Transverse colon (tissue), 4 donors: Measurements from ENCODE around the gene SPRY2. TPM values are rescaled to one million over a fixed set of nuclear protein-coding genes. Genes with fewer than 3 reads are reported as not detected.

ENCODE experiments used
- DNase-seq: peaks from one replicate; pipeline ENCODE4 v3.0.0-alpha.2; 2019
- H3K27ac ChIP-seq, 4 donors: fragments of 200-600 bp; sonication (generic); 2 replicates each; pipeline ENCODE4 v1.5.1; 2016 to 2018; ENCODE audit warnings: inconsistent platforms in 4 of 4
- H3K27me3 ChIP-seq: fragments of 200-600 bp; sonication (generic); 2 replicates; pipeline ENCODE4 v1.5.1; 2017; ENCODE audit warnings: inconsistent platforms
- H3K36me3 ChIP-seq, 4 donors: fragments of 200-600 bp; sonication (generic); 2 replicates each; pipeline ENCODE4 v1.5.1; 2017 to 2019; ENCODE audit warnings: inconsistent platforms in 4 of 4
- H3K4me1 ChIP-seq, 4 donors: fragments of 200-600 bp; sonication (generic); 2 replicates each; pipeline ENCODE4 v1.5.1; 2017 to 2020; ENCODE audit warnings: inconsistent platforms in 4 of 4
- H3K4me3 ChIP-seq, 4 donors: fragments of 200-600 bp; sonication (generic); 1 replicate in 1 of 4; 2 replicates in 3 of 4; pipeline versions ENCODE4 v1.5.1 to v1.6.1; 2017 to 2019; ENCODE audit warnings: inconsistent platforms in 4 of 4
- H3K9me3 ChIP-seq, 2 donors: fragments of 200-600 bp; sonication (generic); 2 replicates each; pipeline ENCODE4 v1.5.1; 2017 to 2019; ENCODE audit warnings: inconsistent platforms in 2 of 2
- EP300 ChIP-seq: sonication (generic); formaldehyde crosslinking; IDR thresholded peaks from one replicate; pipeline ENCODE4 v1.6.1; 2017; ENCODE audit warnings: antibody characterized with exemption, low read depth
- POLR2A ChIP-seq: fragments of 450-650 bp; IDR thresholded peaks from one replicate; pipeline ENCODE4 v1.6.1; 2016; ENCODE audit warnings: antibody characterized with exemption, mild to moderate bottlenecking, moderate library complexity
- POLR2AphosphoS5 ChIP-seq, 3 donors: sonication (generic); formaldehyde crosslinking; IDR thresholded peaks; one replicate each; pipeline ENCODE4 v1.6.1; 2016; ENCODE audit warnings: antibody characterized with exemption in 3 of 3
- WGBS, 2 donors: methylation state at CpG; one replicate each; pipeline ENCODE4 v1.1.5; 2018; ENCODE audit warnings: low coverage in 1 of 2; 5-methylcytosine and 5-hydroxymethylcytosine counted together
- in situ Hi-C, 4 donors: fragments of 200-750 bp; cut with MboI; loops; one replicate each; pipeline versions ENCODE4 v1.15.0 to v1.15.1; 2017; ENCODE audit warnings: low sequenced_read_pairs in 3 of 4, low pct_ligation_motif_present in 1 of 4, low pct_unique_long_range_greater_than_20kb in 1 of 4
- intact Hi-C: fragments of 100-400 bp; cut with DNase I; formaldehyde crosslinking; loops from one replicate; pipeline ENCODE4 v1.15.1; 2023; ENCODE audit warnings: low total_unique reads
- total RNA-seq, 4 donors: library from RNA; depleted of rRNA; stranded (reverse); fragments of >200 nt; gene quantifications; one replicate each; pipeline ENCODE4 v1.1.0, GENCODE V29; 2016
- TF ChIP-seq, protein P1 (sequence below), 5 experiments: fragments of 200-600 bp in 3 of 5; fragments of 450-650 bp in 2 of 5; sonication (generic) in 3 of 5; IDR thresholded peaks; 1 replicate in 2 of 5; 2 replicates in 3 of 5; pipeline ENCODE4 v1.5.1; 2016 to 2017; ENCODE audit warnings: antibody characterized with exemption in 5 of 5, inconsistent platforms in 3 of 5, mild to moderate bottlenecking in 2 of 5, moderate library complexity in 1 of 5

SPRY2 gene
- total RNA-seq, 4 donors from 2014 or later, result 21.1 to 52.1 (median 36.6) TPM

DNA sequence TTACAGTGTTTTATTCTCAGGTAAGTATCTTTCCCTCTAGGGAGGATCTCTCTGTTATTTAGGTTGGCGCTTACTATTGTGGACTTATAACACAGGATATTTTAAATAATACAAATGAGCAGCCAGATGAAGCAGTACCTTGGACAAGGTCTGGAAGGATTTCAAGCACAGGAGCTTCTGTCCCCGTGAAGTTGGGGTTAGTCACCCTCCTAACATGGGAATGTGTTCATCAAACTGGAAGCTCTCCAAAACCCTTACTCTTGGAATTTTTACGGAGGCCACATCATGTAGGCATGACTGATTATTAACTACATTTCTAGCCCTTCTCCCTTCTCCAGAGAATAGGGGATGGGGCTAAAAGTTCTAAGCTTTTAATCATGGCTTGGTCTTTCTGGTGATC lies 38.3 kb upstream of the SPRY2 start:
- H3K27me3 ChIP-seq, result no peaks in the 10 kb centered on the region
- H3K36me3 ChIP-seq, result no peaks in the 10 kb centered on the region
- no peak overlapping the region for H3K4me3 ChIP-seq
- DNase-seq, result no peak
- no peak overlapping the region for H3K27ac ChIP-seq
- TF ChIP-seq EP300, result no peak
- no peak for TF ChIP-seq POLR2AphosphoS5 (IDR thresholded peaks at IDR 0.05)
- no peak for TF ChIP-seq POLR2A
- no peaks in the 10 kb centered on the region for H3K9me3 ChIP-seq
- H3K4me1 ChIP-seq, result no peaks in the 10 kb centered on the region
- intact Hi-C loops (no loop called here), in situ Hi-C loops (no loop called here)
- 56 to 100% methylated on average over 1 to 3 of the region's 3 CpGs for WGBS, 2 donors

- TF ChIP-seq POLR2AphosphoS5 (IDR thresholded peaks at IDR 0.05) (no peak), EP300 (no peak)
- TF ChIP-seq, protein P1, sequence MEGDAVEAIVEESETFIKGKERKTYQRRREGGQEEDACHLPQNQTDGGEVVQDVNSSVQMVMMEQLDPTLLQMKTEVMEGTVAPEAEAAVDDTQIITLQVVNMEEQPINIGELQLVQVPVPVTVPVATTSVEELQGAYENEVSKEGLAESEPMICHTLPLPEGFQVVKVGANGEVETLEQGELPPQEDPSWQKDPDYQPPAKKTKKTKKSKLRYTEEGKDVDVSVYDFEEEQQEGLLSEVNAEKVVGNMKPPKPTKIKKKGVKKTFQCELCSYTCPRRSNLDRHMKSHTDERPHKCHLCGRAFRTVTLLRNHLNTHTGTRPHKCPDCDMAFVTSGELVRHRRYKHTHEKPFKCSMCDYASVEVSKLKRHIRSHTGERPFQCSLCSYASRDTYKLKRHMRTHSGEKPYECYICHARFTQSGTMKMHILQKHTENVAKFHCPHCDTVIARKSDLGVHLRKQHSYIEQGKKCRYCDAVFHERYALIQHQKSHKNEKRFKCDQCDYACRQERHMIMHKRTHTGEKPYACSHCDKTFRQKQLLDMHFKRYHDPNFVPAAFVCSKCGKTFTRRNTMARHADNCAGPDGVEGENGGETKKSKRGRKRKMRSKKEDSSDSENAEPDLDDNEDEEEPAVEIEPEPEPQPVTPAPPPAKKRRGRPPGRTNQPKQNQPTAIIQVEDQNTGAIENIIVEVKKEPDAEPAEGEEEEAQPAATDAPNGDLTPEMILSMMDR (IDR thresholded peaks at IDR 0.05), result no peak
- H3K36me3 ChIP-seq, result no peaks in the 10 kb centered on the region
- H3K4me3 ChIP-seq, result no peak overlapping the region
- no peak for DNase-seq
- no peak overlapping the region for H3K27ac ChIP-seq
- H3K9me3 ChIP-seq, result no peaks in the 10 kb centered on the region
- H3K4me1 ChIP-seq, result no peaks in the 10 kb centered on the region
- WGBS, 2 donors, result 92 to 94% methylated on average over 1 of the region's 1 CpG
- in situ Hi-C loops, result no loop called here
- no peaks in the 10 kb centered on the region for H3K27me3 ChIP-seq
- intact Hi-C loops, result no loop called here
Observed at GRCh38 chr13:80376554-80376953, 35.6 kb upstream of the SPRY2 start.

GRCh38 chr13:80374901-80375300 lies 34.0 kb upstream of the SPRY2 start:
- TF ChIP-seq, protein P1 (IDR thresholded peaks at IDR 0.05), result no peak
- TF ChIP-seq POLR2A, result no peak
- H3K36me3 ChIP-seq, result no peaks in the 10 kb centered on the region
- no peaks in the 10 kb centered on the region for H3K9me3 ChIP-seq
- DNase-seq, result no peak
- H3K4me3 ChIP-seq, result no peak overlapping the region
- no peaks in the 10 kb centered on the region for H3K27me3 ChIP-seq
- H3K4me1 ChIP-seq, result no peaks in the 10 kb centered on the region
- intact Hi-C loops (no loop called here), in situ Hi-C loops (loop anchor here in 2 of 4 donors (25.0 kb wide), 2 partner anchors 588 to 688 kb away; no protein-coding TSS in a partner anchor)
- 90% methylated on average over 2 of the region's 2 CpGs; no CpG with 5 or more reads in 1 of the 2 donors for whole genome bisulfite sequencing, 2 donors
- no peak overlapping the region for H3K27ac ChIP-seq

- DNase-seq, result no peak
- H3K4me3 ChIP-seq, result no peak overlapping the region
- H3K9me3 ChIP-seq, result no peaks in the 10 kb centered on the region
- no peaks in the 10 kb centered on the region for H3K4me1 ChIP-seq
- in situ Hi-C loops, result loop anchor here in 2 of 4 donors (25.0 kb wide), 2 partner anchors 587 to 687 kb away; no protein-coding TSS in a partner anchor
- intact Hi-C loops, result no loop called here
- H3K36me3 ChIP-seq, result no peaks in the 10 kb centered on the region
- WGBS, 2 donors, result 69 to 77% methylated on average over 2 to 5 of the region's 5 CpGs
- H3K27ac ChIP-seq, result no peak overlapping the region
- H3K27me3 ChIP-seq, result no peaks in the 10 kb centered on the region
- TF ChIP-seq EP300 (no peak), POLR2A (no peak), POLR2AphosphoS5 (IDR thresholded peaks at IDR 0.05) (no peak)
- TF ChIP-seq, protein P1 (IDR thresholded peaks at IDR 0.05), result no peak
Observed at GRCh38 chr13:80374444-80374843, 33.5 kb upstream of the SPRY2 start.

- H3K27me3 ChIP-seq, result no peaks in the 10 kb centered on the region
- no peaks in the 10 kb centered on the region for H3K4me1 ChIP-seq
- DNase-seq, result no peak
- intact Hi-C loops, result no loop called here
- H3K27ac ChIP-seq, result no peak overlapping the region
- in situ Hi-C loops, result loop anchor here in 2 of 4 donors (25.0 kb wide), 2 partner anchors 585 to 685 kb away; no protein-coding TSS in a partner anchor
- H3K36me3 ChIP-seq, result no peaks in the 10 kb centered on the region
- H3K4me3 ChIP-seq, result no peak overlapping the region
- no peaks in the 10 kb centered on the region for H3K9me3 ChIP-seq
- TF ChIP-seq, protein P1 (IDR thresholded peaks at IDR 0.05), result no peak
- TF ChIP-seq POLR2A, result no peak
- TF ChIP-seq EP300, result no peak
- no peak for TF ChIP-seq POLR2AphosphoS5 (IDR thresholded peaks at IDR 0.05)
- 86 to 89% methylated on average over 5 to 6 of the region's 6 CpGs for WGBS, 2 donors
Observed at GRCh38 chr13:80371840-80372509, 31.0 kb upstream of the SPRY2 start.
